HCT116 (cell line): ENCODE results near the gene CCNL1. TPM values are rescaled to one million over a fixed set of nuclear protein-coding genes. Genes with fewer than 3 reads are reported as not detected.

Experiments
- ATAC-seq: fragments of 200-7000 bp; cut with Tn5 transposase; 2 replicates; pipeline ENCODE4 v1.9.1; 2020; ENCODE audit warnings: mild to moderate bottlenecking, moderate library complexity
- BruUV-seq: library from RNA; stranded (reverse); fragments of 400-500 nt; replicated peaks from 2 replicates; lab custom pipeline; 2021; lab: Mats Ljungman, UMichigan
- CTCF ChIA-PET: fragments of 300-600 bp; sonication (Branson Sonifier 250); formaldehyde crosslinking; loops from one replicate; lab custom pipeline; 2021; ENCODE audit warnings: antibody characterized with exemption; lab: Charles Lee
- POLR2A ChIA-PET: fragments of 300-600, 350-600 bp; sonication (Branson Sonifier 250); formaldehyde crosslinking; loops from one replicate; lab custom pipeline; 2021; ENCODE audit warnings: antibody characterized with exemption; lab: Charles Lee
- RAD21 ChIA-PET, 2 experiments: fragments of 300-600 bp; sonication (Branson Sonifier 250); formaldehyde crosslinking; loops; one replicate each; lab custom pipeline; 2023; ENCODE audit warnings: low total read pairs in 2 of 2; ENCODE audit not compliant: uncharacterized antibody in 2 of 2, unreplicated experiment in 2 of 2, low non-redundant PET in 1 of 2; lab: Charles Lee
- DNase-seq: peaks from one replicate; pipeline ENCODE4 v3.0.0-alpha.2; 2010; ENCODE audit warnings: low read depth, low spot score
- H2AFZ ChIP-seq: fragments of 200-600 bp; shearing (Covaris generic), sonication (generic); 2 replicates; pipeline ENCODE4 v1.6.1; 2017; ENCODE audit warnings: low read depth, mixed run types, mixed read lengths, antibody characterized with exemption, low read length; ENCODE audit not compliant: poor library complexity, severe bottlenecking
- H3K27ac ChIP-seq: 2 replicates; pipeline ENCODE4 v1.5.1; 2012; ENCODE audit warnings: low read depth, low read length
- H3K27me3 ChIP-seq: fragments of 200-600 bp; sonication (generic); 2 replicates; pipeline ENCODE4 v1.6.1; 2016; ENCODE audit warnings: mixed run types, low read length, mixed read lengths; ENCODE audit not compliant: insufficient read depth
- H3K36me3 ChIP-seq, 2 experiments: fragments of 200-500 bp in 1 of 2; fragments of 200-600 bp in 1 of 2; sonication (Bioruptor generic) in 1 of 2; sonication (generic) in 1 of 2; 2 replicates each; pipeline versions ENCODE4 v1.5.1 to v1.6.1; 2014 to 2016; ENCODE audit warnings: low read length in 2 of 2, inconsistent platforms in 1 of 2, mixed read lengths in 1 of 2, mixed run types in 1 of 2; ENCODE audit not compliant: insufficient read depth in 2 of 2, control insufficient read depth in 1 of 2
- H3K4me1 ChIP-seq, 2 experiments: fragments of 200-600 bp in 1 of 2; sonication (generic) in 1 of 2; 2 replicates each; pipeline versions ENCODE4 v1.5.1 to v1.6.1; 2012 to 2017; ENCODE audit warnings: low read length in 2 of 2, inconsistent platforms in 1 of 2, mild to moderate bottlenecking in 1 of 2, mixed read lengths in 1 of 2, mixed run types in 1 of 2, moderate library complexity in 1 of 2; ENCODE audit not compliant: insufficient read depth in 2 of 2, control insufficient read depth in 1 of 2
- H3K4me2 ChIP-seq: fragments of 200-600 bp; sonication (generic); 2 replicates; pipeline ENCODE4 v1.6.1; 2017; ENCODE audit warnings: mixed run types, low read length, mixed read lengths
- H3K4me3 ChIP-seq, 2 experiments: fragments of 200-600 bp in 1 of 2; sonication (generic) in 1 of 2; replicated peaks in 1 of 2; 2 replicates each; pipeline ENCODE4 v1.5.1; 2011 to 2016; ENCODE audit warnings: low read length in 2 of 2, control low read depth in 1 of 2, low read depth in 1 of 2, mild to moderate bottlenecking in 1 of 2, mixed read lengths in 1 of 2, mixed run types in 1 of 2
- H3K79me2 ChIP-seq: fragments of 200-600 bp; sonication (generic); 2 replicates; pipeline ENCODE4 v1.6.1; 2017; ENCODE audit warnings: mild to moderate bottlenecking, mixed run types, low read length, moderate library complexity, mixed read lengths; ENCODE audit not compliant: insufficient read depth
- H3K9ac ChIP-seq: fragments of 200-600 bp; sonication (generic); 2 replicates; pipeline ENCODE4 v1.6.1; 2016; ENCODE audit warnings: low read length, mixed read lengths
- H3K9me2 ChIP-seq: fragments of 200-600 bp; sonication (generic), shearing (Covaris generic); 2 replicates; pipeline ENCODE4 v1.6.1; 2017; ENCODE audit warnings: mixed run types, mild to moderate bottlenecking, moderate library complexity; ENCODE audit not compliant: insufficient read depth
- H3K9me3 ChIP-seq, 2 experiments: fragments of 200-500 bp in 1 of 2; fragments of 200-600 bp in 1 of 2; sonication (Bioruptor generic) in 1 of 2; sonication (generic) in 1 of 2; 2 replicates each; pipeline ENCODE4 v1.6.1; 2014 to 2017; ENCODE audit warnings: low read length in 2 of 2, mixed read lengths in 2 of 2, inconsistent platforms in 1 of 2, low read depth in 1 of 2, mild to moderate bottlenecking in 1 of 2, mixed run types in 1 of 2, moderate library complexity in 1 of 2; ENCODE audit not compliant: control insufficient read depth in 1 of 2, insufficient read depth in 1 of 2
- H4K20me1 ChIP-seq: fragments of 200-600 bp; sonication (generic), shearing (Covaris generic); 2 replicates; pipeline ENCODE4 v1.6.1; 2017; ENCODE audit warnings: mixed run types, mild to moderate bottlenecking, moderate library complexity; ENCODE audit not compliant: insufficient read depth
- ATF3 ChIP-seq: IDR thresholded peaks from 2 replicates; pipeline ENCODE4 v1.6.1; 2012
- CEBPB ChIP-seq: IDR thresholded peaks from 2 replicates; pipeline ENCODE4 v1.6.1; 2012; ENCODE audit warnings: low read depth
- CTCF ChIP-seq, 3 experiments: fragments of 200-600 bp in 1 of 3; sonication (generic) in 1 of 3; IDR thresholded peaks in 2 of 3; conservative IDR thresholded peaks in 1 of 3; 2 replicates each; pipeline ENCODE4 v1.5.1; 2012 to 2017; ENCODE audit warnings: low read depth in 2 of 3, low read length in 2 of 3, antibody characterized with exemption in 1 of 3, borderline replicate concordance in 1 of 3, control low read depth in 1 of 3, mild to moderate bottlenecking in 1 of 3, mixed read lengths in 1 of 3, mixed run types in 1 of 3, moderate library complexity in 1 of 3; ENCODE audit not compliant: insufficient read depth in 1 of 3
- EGR1 ChIP-seq: IDR thresholded peaks from 2 replicates; pipeline ENCODE4 v1.6.1; 2012; ENCODE audit warnings: low read depth
- RAD21 ChIP-seq: IDR thresholded peaks from 2 replicates; pipeline ENCODE4 v1.6.1; 2012; ENCODE audit warnings: low read depth, mild to moderate bottlenecking
- SP1 ChIP-seq: IDR thresholded peaks from 2 replicates; pipeline ENCODE4 v1.6.1; 2012; ENCODE audit warnings: low read depth
- TCF7L2 ChIP-seq: IDR thresholded peaks from 2 replicates; pipeline ENCODE4 v1.7.0; 2011; ENCODE audit warnings: borderline replicate concordance, inconsistent platforms; ENCODE audit not compliant: insufficient read depth, insufficient read length; ENCODE audit errors: extremely low read depth
- ZBTB33 ChIP-seq: IDR thresholded peaks from 2 replicates; pipeline ENCODE4 v1.6.1; 2011; ENCODE audit warnings: mild to moderate bottlenecking, low read length, moderate library complexity; ENCODE audit not compliant: insufficient replicate concordance; ENCODE audit errors: extremely low read depth
- ZFX ChIP-seq: fragments of 450-650 bp; IDR thresholded peaks from 2 replicates; pipeline ENCODE4 v1.6.1; 2017
- intact Hi-C: fragments of 100-400 bp; cut with micrococcal nuclease; formaldehyde crosslinking; loops from 2 replicates; pipeline ENCODE4 v1.10.0; 2022
- total RNA-seq: library from RNA; stranded (reverse); gene quantifications from one replicate; pipeline ENCODE4 v1.2.1, GENCODE V29; 2021; ENCODE audit not compliant: unreplicated experiment

CCNL1 gene
- total RNA-seq, 1 experiment from 2014 or later: 96.7 TPM

- H3K79me2 ChIP-seq: no peaks in the 10 kb centered on the region
- TF ChIP-seq ZBTB33 (no peak), TCF7L2 (no peak), ATF3 (no peak), CEBPB (no peak), SP1 (no peak)
- H4K20me1 ChIP-seq: no peaks in the 10 kb centered on the region
- H3K36me3 ChIP-seq: no peaks in the 10 kb centered on the region
- DNase-seq (no peak), ATAC-seq (no peak)
- H3K4me2 ChIP-seq: no peak overlapping the region
- no peak overlapping the region for H2AFZ ChIP-seq
- no peak overlapping the region for H3K4me3 ChIP-seq
- H3K27ac ChIP-seq: no peak overlapping the region
- no peaks in the 10 kb centered on the region for H3K4me1 ChIP-seq
- ChIA-PET RAD21 (no interaction called here), CTCF (no interaction called here), POLR2A (no interaction called here)
- H3K9me2 ChIP-seq: no peaks in the 10 kb centered on the region; the same call in 1 of the 2 replicates
- H3K9ac ChIP-seq: no peak overlapping the region
- H3K27me3 ChIP-seq: no peaks in the 10 kb centered on the region
- BruUV-seq: no TSS peak
- intact Hi-C loops: no loop called here
- H3K9me3 ChIP-seq: peaks cover 7 to 8% of the 10 kb centered on the region in 2 experiments; a peak in 2 of 4 replicates
These were observed 28.4 kb upstream of the CCNL1 start for GRCh38 chr3:157188391-157188790.

GRCh38 chr3:157182879-157183278 is 22.9 kb upstream of the CCNL1 start:
- TF ChIP-seq ZFX (no peak), SP1 (no peak), EGR1 (no peak), RAD21 (no peak), CTCF (IDR thresholded peaks at IDR 0.05 in 2 of 3, conservative IDR thresholded peaks at IDR 0.05 in 1 of 3; ENCODE audit: borderline replicate concordance in 1 of 3, insufficient read depth in 1 of 3, low read depth in 2 of 3, low read length in 2 of 3) (peak in 2 of 3 experiments; percentile 20 to 21; a peak in 2 of 6 replicates)
- Histone ChIP-seq H3K36me3 (no peaks in the 10 kb centered on the region), H3K9ac (no peak overlapping the region), H3K4me3 (no peak overlapping the region), H3K79me2 (no peaks in the 10 kb centered on the region), H4K20me1 (no peaks in the 10 kb centered on the region), H3K9me2 (no peaks in the 10 kb centered on the region; the same call in 1 of the 2 replicates), H3K27me3 (no peaks in the 10 kb centered on the region), H3K4me1 (no peaks in the 10 kb centered on the region), H3K9me3 (peaks cover 4 to 5% of the 10 kb centered on the region in 2 experiments; a peak in 2 of 4 replicates), H3K4me2 (no peak overlapping the region), H3K27ac (no peak overlapping the region), H2AFZ (no peak overlapping the region)
- ChIA-PET CTCF (no interaction called here), POLR2A (no interaction called here), RAD21 (no interaction called here)
- intact Hi-C loops: no loop called here
- no TSS peak for BruUV-seq
- DNase-seq (no peak), ATAC-seq (no peak; the same call in 1 of the 2 replicates)
